NCI-H748 (cell line): ENCODE results near the gene GCSH.
A peak's percentile ranks its signal among the peaks of the same experiment; 100 is the strongest.

Experiments
- DNase-seq: peaks from one replicate; lab custom pipeline; 2025; ENCODE audit not compliant: unreplicated experiment; lab: John Stamatoyannopoulos, UW

GCSH gene

DNA sequence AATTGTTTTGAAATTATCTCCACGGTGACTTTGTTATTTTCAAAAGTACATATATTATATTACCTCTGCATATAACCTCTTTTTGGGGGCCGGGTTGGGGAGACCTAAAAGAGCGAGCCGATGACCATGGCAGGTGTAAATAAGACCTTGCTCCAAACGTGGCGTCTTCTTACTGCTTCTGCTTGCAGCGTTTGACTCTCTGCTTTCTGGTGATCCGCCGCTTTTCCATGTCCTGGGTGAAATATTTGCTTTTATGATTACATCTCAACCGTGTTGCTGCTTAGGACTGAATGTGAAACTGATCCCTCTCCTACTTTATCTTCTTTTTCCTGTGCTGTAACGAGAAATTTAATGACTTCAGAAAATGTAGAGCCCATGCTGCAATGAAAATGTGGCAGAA, 42.4 kb downstream of the GCSH start:
- DNase-seq = no peak

DNA sequence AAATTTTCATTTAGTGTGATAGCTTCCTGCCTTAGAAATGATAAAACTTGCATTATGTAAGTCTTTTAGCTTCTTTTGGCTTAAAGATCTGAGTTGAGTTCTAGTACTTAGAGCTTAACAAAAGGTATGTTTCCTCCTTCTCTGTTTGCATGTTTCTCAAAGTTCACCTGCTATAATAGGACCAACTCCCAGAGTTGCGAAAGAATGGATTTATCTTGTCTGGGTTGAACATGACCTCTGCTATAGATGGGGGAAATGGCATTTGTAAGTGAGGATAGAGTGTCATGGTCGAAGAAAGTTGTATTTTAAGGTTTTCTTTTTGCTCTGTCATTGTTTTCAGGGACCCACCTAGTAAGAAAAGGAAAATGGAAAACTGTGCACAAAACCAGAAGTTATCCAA, 53.4 kb downstream of the GCSH start:
- no peak for DNase-seq

DNA sequence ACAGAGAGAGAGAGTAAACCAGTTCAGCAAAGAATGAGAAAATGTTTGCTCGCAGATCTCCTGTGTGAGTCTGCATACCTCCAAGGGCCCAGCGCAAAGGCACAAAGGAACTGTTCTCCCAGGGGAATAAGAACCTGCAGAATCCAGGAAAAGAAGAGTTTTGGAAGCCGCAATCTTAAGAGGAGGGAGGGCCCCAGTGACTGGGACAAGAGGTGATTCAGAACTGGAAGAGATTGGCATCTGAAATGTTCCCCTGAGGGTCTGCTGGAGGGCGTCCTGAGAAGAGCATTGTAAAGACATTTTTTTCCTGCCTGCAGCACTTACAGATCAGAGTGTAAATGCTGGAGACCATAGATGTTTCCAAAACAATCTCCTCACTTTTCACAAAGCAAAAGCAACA, 54.5 kb downstream of the GCSH start:
- DNase-seq = no peak

DNA sequence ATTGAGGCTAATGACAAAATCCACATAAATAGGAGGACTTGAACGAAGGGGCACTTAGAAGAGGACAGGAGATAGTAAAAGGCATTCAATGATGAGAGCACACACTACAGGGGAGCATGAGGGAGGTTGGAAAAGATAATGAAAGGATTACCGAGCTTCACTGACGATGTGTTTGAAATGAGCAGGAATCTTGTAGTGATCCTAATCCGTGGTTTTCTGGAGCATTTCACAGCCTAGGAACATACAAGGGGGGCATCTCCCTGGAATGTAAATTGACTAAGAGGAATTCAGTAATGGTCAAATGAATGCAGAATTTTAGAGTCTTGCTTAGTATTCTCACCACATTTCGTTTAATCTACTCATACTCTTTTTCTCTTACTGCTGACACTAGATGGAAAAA, 55.4 kb downstream of the GCSH start:
- no peak for DNase-seq

GRCh38 chr16:81040131-81040530, 56.1 kb downstream of the GCSH start:
- DNase-seq = no peak

DNA sequence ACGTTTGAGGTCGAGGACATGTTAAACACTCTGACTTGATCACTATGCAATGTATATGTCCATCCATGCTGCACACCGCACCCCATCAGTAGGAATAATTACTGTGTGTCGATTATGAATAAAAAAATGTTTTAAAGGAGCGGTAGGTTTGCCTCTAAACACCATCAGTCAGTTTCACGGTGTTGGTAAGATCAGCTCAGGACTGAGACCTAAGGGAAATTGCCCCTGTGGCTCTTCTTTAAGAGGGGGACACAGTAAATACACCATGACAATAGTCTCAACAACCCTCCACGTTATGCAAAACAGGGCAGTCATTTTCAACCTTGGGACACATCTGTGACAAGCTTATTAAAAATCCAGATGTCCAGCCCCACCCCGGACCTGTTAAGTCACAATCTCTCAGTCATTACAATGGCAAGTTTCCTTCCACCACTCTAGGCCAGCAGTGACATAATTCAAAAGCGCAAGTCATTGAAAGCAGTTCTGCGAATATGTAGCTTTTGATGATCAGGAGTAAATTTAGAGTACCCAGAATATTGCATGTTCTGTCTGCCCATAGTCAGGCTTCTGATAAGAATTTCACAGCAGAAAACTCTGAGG, 59.3 kb downstream of the GCSH start:
- no peak for DNase-seq

- peak; percentile 57 for DNase-seq
Observed at GRCh38 chr16:81035975-81036750, 60.0 kb downstream of the GCSH start.

- DNase-seq = peak; percentile 89
Observed at GRCh38 chr16:81035398-81035974, 60.7 kb downstream of the GCSH start, which contains the start of gene ATMIN. Gene ATMIN, plus strand, starts transcription at chr16:81035842. Its CDS starts 29 bp downstream, at chr16:81035871.
